ENCODE measurements around the gene SKOR1.

The SKOR1 gene, protein sequence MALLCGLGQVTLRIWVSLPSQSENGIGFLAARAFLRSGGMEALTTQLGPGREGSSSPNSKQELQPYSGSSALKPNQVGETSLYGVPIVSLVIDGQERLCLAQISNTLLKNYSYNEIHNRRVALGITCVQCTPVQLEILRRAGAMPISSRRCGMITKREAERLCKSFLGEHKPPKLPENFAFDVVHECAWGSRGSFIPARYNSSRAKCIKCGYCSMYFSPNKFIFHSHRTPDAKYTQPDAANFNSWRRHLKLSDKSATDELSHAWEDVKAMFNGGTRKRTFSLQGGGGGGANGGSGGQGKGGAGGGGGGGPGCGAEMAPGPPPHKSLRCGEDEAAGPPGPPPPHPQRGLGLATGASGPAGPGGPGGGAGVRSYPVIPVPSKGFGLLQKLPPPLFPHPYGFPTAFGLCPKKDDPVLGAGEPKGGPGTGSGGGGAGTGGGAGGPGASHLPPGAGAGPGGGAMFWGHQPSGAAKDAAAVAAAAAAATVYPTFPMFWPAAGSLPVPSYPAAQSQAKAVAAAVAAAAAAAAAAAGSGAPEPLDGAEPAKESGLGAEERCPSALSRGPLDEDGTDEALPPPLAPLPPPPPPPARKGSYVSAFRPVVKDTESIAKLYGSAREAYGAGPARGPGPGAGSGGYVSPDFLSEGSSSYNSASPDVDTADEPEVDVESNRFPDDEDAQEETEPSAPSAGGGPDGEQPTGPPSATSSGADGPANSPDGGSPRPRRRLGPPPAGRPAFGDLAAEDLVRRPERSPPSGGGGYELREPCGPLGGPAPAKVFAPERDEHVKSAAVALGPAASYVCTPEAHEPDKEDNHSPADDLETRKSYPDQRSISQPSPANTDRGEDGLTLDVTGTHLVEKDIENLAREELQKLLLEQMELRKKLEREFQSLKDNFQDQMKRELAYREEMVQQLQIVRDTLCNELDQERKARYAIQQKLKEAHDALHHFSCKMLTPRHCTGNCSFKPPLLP

DNA sequence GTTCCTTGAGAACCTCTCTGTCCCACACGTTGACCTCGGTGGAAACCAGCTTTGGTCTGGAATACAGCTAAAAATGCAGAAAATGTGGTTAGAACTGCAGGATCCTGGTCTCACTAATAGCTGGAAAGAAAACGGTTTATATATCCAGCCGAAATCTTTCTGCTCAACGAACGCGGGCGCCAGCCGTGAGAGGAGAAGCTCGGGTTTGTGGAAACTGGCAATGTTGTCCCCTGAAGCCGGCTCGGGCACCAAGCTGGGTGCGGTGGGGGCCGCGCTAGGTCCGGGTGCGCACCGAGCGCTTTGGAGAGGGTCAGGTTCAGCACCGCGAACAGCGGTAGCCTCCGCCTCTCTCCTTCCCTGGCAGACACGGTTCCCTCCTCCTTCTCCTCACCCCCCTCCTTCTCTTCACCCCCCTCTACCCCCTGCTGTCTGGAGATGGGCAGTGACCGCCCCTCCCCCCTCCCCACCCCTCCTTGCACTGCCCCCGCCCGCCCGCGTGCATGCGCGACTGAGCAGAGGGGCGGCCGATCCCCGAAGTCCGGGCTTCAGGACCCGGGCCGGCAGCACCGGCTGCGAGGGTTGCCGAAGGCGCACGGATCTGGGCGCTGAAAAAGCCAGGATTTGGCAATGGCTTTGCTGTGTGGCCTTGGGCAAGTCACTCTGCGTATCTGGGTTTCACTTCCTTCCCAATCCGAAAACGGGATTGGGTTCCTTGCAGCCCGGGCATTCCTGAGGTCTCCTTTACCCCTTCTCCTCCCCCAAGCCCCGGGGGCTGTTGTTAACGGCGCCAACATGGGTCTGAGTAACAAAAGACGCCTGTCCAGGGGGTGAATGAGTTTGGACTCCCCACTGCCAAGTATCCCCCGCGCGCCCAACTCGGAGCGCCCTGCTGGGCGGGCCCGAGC lies at the start of gene SKOR1:
Gene SKOR1 (plus strand): TSS at position 534 of the 905 bp plus-strand sequence. CDS start 94 bp downstream, at position 628.
- DNase-seq = peak; percentile 24

DNA sequence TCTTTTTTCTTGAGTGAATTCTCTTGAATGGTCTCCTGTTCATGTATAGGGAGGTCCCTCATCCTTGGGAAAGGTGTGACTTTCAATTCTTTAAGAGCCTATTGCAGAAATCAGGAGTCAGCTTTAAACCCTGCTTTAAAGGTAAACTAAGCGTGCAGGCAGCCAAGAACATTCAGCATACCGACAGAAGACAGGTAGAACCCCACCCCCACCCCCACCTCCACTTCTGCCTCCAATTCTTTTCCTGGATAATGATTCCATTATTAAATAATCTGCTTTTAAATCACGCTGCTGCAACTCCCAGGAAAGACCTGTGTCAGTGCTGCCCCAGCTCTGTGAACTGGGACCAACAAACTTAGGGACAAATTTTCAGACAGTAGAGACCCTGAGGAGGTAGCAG lies 49.3 kb upstream of the SKOR1 start:
- no peak for DNase-seq

DNA sequence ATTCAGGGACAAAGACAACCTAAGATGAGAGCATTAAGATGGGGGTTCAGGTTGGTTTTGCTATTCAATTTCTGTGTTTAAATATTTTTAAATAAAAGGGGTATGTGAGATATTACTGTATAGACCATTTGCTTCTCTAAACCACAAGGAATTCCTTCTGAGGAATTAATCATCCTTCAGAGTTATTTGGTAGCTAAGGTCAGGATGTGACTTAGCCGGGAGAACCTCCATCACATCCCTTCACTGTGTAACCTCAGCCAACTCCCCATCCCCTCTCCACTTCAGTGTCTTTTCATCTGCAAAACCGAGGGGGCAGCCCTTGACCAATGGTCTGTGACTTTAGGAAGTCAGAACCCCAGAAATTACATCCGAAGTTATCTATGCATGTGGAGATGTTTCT lies 48.7 kb upstream of the SKOR1 start:
- no peak for DNase-seq

DNA sequence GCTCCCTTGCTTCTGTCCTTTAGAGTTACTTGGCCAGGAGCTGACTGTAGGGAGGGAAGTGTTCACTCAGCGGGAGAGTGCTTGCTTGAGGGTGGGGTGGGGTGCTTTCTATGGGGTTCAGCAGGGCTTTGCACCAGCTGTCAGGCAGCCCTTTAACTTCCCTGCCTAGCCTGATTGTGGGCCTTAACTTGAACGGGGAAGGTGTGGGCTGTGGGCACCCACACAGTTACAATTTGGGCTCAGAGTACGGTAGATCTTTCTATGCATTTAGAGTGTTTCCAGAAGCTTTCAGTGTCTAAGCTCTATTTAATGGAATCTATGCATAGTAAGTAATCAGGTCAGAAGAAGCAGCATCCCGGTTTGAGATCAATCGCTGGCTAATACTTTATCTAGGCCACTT lies 48.2 kb upstream of the SKOR1 start:
- no peak for DNase-seq

DNA sequence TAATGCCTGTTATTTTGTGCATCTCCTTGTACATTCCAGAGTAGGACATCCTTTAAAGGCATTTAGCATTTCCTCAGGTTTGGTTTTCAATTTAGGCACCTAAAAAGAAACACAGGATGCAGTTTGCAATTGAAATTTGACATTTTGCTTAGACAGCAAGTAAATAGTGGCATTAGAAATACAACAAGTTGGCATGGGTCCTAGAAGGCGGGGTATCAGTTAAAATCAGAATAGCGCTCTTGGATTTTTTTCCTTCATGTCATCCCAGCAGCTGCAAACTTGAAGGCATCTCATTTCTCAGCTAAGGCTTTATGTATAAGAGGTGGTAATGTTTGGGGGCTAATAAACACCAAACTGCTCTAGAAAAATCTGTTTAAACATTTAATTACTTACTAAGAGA lies 47.5 kb upstream of the SKOR1 start:
- DNase-seq = no peak

DNA sequence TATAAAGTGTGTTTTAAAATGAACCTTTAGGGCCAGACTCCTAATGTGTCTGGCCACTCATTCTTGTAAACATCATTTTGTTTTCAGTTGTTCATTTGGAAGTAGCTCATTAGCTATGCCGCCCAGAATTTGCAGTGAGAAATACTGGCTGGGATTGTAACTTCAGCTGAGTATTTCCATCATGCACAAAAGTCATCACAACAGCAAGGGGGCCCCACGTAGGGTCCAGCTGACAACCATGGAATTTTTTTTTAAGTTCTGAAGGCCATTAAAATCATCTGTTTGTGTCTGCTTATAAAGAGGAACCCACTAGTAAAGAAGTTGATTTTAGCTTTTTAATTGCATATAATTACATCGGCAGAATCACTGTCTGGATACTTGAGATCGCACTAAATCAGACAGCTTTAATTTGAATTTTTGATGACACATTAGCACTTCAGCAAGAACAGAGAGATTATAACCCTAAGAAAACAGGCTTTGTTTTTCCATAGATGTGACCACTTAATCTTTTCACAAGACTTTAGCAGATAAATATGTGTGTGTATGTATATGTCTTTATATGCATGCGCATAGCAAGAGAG lies 46.3 kb upstream of the SKOR1 start:
- no peak for DNase-seq

DNA sequence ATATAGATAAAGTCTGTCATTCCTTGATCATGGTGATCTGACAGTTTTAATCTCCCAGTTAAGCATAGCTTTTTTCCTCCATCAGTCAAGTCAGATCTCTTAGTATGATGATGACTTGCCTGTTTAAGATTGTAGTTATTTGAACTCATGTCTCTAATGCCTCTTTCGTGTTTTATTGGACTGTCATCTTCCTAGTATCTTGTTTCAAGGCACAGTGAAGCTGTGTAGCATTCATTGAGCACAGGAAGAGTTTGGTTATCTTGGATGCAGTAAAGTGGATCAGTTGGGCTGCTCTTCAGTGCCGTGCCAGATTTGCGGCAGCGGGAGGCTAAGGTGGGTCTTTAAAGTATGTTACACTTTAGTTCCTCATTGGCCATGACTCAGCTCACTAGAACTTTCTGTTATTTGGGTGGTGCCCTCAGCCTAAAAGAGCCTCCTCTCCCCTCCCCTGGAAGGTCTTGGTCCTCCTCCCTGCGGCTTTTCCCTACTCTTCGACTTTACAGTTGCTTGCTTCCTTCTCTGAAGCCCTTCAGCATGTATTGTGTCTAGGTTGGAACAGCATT lies 45.7 kb upstream of the SKOR1 start:
- no peak for DNase-seq

DNA sequence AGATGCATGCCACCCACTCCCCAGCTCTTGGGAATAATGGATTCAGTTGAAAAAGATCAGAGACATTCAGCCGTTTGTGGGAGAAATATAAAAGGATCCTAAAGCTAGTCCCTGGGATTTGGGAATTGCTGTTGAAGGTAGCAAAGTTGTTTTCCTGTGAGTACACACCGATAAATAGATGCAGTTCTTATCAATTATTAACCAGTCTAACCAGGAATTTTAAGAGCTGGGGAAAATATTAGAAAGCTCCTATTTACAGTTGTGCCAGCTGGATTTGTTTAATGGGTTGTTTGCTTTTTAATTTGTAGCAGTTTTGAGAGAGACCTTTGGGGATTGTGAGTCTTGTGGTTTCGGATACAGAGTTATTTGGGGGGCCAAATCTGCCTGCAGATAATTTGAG lies 44.2 kb upstream of the SKOR1 start:
- DNase-seq = no peak

DNA sequence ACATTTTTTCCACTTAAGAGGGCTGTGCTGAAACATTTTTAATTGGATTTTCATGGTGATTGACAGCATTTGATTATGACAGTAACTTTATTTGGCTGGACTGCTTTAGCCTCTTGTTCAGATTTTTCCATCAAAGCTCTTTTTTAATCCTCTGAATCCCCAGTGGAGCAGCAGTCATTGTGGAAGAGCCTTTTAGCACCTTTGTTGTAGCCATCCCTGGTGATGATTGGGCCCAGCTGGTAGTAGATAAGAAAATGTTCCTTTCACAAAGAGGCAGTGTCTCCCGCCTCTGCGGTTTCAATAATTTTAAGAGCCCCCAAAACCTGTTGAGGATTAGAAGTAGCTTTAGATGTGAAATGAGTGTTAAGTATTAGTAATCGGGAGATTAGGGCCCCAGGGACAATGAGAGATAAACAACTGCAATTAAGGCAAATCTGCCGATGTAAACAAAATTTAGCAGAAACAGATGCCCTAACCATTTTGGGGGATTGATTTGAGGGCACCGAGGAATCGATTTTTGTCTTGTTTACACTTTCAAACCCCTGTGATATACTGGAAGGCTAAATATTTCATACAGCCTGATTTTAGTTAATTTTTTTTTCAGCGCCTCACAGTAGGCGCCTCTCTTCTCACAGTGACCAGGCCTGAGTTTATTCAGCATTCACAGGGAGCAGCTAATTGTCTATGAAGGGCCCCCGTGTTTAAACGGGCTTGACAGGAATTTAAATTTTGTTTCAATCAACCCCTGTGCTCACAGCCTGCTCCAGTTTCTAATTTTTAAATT lies 43.2 kb upstream of the SKOR1 start:
- DNase-seq = no peak

DNA sequence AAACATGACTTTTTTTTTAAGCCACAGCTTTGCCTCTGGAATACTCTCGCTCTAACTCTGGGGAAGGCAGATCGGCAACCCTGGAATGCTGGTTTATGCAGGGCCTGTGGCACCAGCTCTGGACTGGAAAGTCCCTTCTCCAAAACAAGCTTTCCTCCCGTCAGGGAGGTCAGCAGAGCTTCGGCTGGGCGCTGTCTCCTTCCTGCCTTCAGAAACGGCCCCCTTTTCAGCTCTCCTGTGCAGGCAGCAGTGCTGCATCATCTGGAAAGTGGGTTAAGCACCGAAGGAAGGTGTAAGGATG lies 42.7 kb upstream of the SKOR1 start:
- no peak for DNase-seq

DNA sequence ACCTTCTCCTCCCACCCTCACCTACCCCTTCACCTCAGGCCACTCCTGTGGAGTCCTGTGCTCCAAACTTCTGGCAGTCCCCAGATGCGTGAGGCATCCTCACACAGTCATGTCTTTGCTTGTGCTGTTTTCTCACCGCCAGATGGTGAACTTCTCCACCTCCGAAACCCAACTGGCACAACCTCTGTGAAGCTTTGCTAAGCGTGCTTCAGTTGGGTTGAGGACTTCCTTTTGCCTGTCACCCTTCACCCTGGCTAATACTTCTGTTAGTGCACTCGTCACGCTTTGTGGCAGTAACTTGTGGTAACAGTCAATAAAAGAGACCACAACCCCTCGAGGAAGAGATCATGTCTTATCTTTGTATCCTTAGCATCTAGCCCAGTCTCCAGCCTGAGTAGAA lies 42.0 kb upstream of the SKOR1 start:
- DNase-seq = peak; percentile 34

DNA sequence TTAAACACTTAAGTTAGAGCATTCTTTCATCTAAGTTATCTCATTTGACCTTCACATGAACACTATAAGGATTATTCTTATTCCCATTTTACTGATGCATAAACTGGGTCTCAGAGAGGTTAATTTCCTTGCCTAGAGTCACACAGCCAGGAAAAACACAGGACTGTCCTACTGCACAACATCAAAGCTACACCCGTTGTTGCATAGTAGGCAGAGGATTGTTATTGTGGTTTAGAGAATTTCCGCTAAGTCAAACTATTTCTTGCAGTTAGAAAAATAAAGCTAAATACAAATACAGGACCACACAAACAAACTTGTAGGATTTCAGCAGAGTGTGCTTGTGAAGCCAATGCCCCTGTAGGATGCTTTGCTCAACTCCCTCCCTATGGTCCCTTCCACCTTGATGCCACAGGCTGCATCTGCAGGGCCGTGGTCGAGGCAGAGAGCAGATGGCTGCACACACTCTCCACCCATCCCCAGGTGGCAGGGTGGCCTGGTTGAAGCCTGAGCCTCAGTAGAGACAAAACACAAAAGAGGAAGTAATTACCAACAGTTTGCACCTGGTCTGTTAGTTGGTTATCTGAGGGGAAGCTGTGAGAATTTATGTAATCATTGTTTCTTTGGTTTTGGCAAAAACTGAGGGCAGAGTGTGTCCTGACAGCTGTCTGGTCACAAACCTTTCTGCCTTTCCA lies 41.1 kb upstream of the SKOR1 start:
- no peak for DNase-seq

DNA sequence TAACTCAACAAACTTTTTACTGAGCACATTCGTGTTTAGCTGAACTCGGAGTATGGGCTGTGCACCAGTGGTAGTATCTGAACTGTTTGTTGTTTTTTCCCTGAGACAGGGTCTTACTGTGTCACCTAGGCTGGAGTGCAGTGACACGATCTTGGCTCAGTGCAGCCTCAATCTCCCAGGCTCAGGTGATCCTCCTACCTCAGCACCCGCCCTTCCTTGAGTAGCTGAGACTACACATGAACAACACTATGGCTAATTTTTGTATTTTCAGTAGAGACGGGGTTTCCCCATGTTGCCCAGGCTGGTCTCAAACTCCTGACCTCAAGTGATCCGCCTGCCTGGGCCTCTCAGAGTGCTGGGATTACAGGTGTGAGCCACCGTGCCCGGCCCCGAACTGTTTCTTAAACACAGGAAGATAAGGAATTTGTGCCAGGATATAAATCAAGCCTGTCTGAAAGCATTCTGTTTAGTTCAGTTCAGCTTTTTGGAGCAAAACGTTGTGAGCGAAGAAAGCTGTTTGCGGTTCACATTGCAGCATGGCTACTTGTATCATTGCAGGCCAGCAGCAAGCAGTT lies 40.4 kb upstream of the SKOR1 start:
- no peak for DNase-seq

DNA sequence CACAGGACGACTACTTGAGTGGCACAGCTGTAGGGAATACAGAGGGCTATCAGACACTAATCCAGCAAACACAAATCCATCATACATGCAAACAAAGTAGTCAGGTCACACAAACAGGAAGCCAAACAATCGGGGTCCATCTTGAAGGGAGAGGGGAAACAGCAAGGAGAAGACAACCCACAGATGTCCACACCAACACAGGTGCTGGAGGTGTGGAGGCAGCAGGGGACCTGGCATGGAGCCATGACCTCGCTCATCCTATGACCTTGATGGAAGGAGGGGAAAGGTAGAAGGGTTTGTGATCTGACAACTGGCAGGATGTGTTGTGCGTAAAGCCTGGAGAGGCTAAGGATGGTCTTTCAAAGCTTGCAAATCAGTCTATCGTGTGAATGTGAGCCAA lies 39.9 kb upstream of the SKOR1 start:
- no peak for DNase-seq

DNA sequence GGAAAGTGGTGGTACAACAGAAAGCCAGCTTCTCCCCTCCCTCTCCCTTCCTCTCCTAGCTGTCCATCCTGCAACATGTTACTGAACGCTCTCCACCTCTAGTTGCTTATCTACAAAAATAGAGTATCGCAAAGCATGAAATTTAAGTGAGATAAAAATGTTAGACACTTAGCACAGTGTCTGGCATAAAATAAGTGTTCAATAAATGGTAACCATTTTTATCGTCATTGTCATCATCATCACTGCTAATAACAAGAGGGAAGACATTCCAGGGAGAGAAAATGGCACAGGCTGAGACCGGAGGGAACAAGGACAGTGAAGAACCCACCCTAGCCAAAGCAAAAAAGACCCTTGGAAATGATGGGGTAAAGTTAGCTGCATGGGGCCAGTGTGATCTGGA lies 38.7 kb upstream of the SKOR1 start:
- no peak for DNase-seq

DNA sequence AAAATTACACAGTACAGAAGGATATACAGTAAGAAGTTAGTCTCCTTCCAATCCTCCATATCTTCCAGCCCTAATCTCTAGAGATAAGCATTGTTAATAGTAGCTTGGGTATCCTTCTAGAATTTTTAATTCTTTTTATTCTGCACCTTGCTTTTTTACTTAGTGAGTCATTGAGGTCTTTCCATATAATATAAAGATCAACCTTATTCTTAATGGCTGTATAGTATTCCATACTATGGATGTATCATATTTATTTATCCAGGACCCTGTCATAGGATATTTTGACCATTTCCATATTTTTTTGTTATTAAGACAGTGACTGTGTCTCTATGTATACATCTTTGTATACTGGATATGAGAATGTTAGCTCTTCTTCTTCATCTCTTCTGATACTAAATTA lies 36.3 kb upstream of the SKOR1 start:
- no peak for DNase-seq

DNA sequence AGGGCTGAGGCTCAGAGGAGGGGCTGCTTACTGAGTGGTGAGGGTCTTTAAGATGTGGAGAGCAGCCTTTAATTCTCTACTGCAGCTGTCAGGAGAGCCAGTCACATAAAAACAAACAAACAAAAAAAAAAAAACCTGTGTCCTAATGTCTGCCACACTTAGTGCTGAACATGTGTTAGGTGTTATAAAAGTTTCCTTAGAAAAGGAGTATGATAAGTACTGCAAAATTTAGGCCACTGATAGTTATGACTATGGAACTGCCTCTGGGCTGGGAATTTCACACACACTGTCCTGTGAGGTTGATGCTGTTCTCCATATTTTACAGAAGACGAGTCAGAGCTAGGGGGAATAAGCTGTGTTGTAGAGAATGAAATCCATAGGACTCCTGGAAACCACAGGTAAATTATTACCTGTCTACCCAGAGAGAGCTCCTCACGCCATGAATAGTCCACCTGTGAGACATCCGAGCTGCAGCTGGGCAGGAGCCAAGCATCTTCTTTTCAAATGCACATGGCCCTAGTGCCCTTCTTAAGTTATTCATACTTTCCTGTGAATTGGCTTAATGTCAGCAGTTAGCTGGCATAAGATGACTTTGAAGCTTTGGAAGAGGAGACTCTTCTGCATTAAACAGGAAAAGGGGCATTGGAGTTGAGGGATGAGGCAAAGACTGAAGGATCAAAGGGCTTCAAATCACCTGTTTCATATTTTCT lies 34.5 kb upstream of the SKOR1 start:
- no peak for DNase-seq

DNA sequence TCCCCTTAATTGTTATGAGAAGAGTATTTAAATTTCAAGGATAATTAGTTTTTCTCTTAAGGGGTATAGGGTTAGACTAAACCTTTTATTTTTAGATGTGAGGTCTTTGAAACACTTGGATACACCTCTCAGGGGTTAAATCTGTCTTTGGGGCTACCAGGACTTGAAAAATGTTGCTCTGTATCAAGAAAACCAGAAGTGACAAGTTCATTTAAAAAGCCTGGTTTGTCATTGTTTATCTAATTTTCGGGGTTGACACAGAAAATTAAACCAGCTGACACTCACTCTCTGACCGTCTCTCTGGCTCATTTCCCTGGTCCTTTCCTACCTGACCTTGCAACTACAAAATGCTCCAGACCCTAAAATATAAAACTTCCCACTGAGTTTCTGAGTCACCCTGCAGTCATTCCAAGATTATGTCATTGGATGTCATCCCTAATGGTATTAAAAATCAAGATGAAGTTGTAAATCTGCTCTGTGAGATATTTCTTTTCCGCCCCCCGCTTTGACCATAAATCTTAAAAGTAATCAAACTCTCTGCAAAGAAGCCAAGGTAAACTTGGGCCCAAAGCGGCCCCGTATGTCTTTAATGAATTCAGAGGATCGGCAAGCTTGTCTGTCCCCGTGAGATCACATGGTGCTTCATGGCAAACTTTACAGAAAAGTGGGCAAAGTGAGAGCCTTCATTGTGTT lies 32.9 kb upstream of the SKOR1 start:
- no peak for DNase-seq
